C4-2B (cell line): ENCODE measurements around the gene TTK.

ENCODE experiments used
- CTCF ChIP-seq: fragments of 450-650 bp; conservative IDR thresholded peaks from 2 replicates; pipeline ENCODE4 v1.5.1; 2017; ENCODE audit warnings: mild to moderate bottlenecking
- ZFX ChIP-seq: fragments of 450-650 bp; IDR thresholded peaks from 2 replicates; pipeline ENCODE4 v1.6.1; 2017

- no peak for TF ChIP-seq CTCF
- TF ChIP-seq ZFX: no peak
Measured at GRCh38 chr6:80021591-80021990, 17.1 kb downstream of the TTK start.
